Liver (tissue), 9 donors: ENCODE data around the gene RHOXF2. TPM values are rescaled to one million over a fixed set of nuclear protein-coding genes. Genes with fewer than 3 reads are reported as not detected.
"Not testable (repeated sequence)": the region's sequence is repeated elsewhere in the genome, so short reads cannot be mapped to it uniquely, and the experiment has no call there.

Experiments used
- DNase-seq: peaks from one replicate; pipeline ENCODE4 v3.0.0-alpha.2; 2017; ENCODE audit warnings: low spot score
- H3K27ac ChIP-seq, 2 donors: one replicate each; pipeline ENCODE4 v1.7.0; 2013; ENCODE audit warnings: inconsistent platforms in 2 of 2, low read length in 2 of 2, control low read depth in 1 of 2, low read depth in 1 of 2, mild to moderate bottlenecking in 1 of 2
- H3K27me3 ChIP-seq, 4 donors: one replicate each; pipeline versions ENCODE4 v1.6.1 to v1.7.0; 2013; ENCODE audit warnings: low read length in 3 of 4, inconsistent platforms in 1 of 4, mild to moderate bottlenecking in 1 of 4, moderate library complexity in 1 of 4; ENCODE audit not compliant: control insufficient read depth in 4 of 4, insufficient read depth in 4 of 4
- H3K36me3 ChIP-seq, 4 donors: one replicate each; pipeline versions ENCODE4 v1.6.1 to v1.7.0; 2013; ENCODE audit warnings: low read length in 3 of 4, mild to moderate bottlenecking in 3 of 4, low read depth in 1 of 4, moderate library complexity in 1 of 4; ENCODE audit not compliant: control insufficient read depth in 4 of 4, insufficient read depth in 3 of 4
- H3K4me1 ChIP-seq, 4 donors: one replicate each; pipeline versions ENCODE4 v1.6.1 to v1.7.0; 2013; ENCODE audit warnings: low read length in 3 of 4, mild to moderate bottlenecking in 3 of 4, moderate library complexity in 1 of 4; ENCODE audit not compliant: control insufficient read depth in 4 of 4, insufficient read depth in 4 of 4
- H3K4me3 ChIP-seq, 3 donors: one replicate each; pipeline versions ENCODE4 v1.6.1 to v1.7.0; 2013; ENCODE audit warnings: low read length in 3 of 3, control low read depth in 1 of 3, low read depth in 1 of 3, mild to moderate bottlenecking in 1 of 3
- H3K9ac ChIP-seq, 2 donors: one replicate each; pipeline ENCODE4 v1.7.0; 2013; ENCODE audit warnings: low read length in 2 of 2, mild to moderate bottlenecking in 2 of 2, moderate library complexity in 2 of 2, control low read depth in 1 of 2, low read depth in 1 of 2
- H3K9me3 ChIP-seq, 4 donors: one replicate each; pipeline versions ENCODE4 v1.6.1 to v1.7.0; 2013; ENCODE audit warnings: low read length in 3 of 4; ENCODE audit not compliant: control insufficient read depth in 4 of 4
- EGR1 ChIP-seq, 2 donors: IDR thresholded peaks; 2 replicates each; pipeline ENCODE4 v1.6.1; 2016 to 2018; ENCODE audit warnings: antibody characterized with exemption in 2 of 2, low read depth in 2 of 2
- FOXA2 ChIP-seq: IDR thresholded peaks from 2 replicates; pipeline ENCODE4 v1.6.1; 2016; ENCODE audit warnings: antibody characterized with exemption
- GABPA ChIP-seq, 2 donors: IDR thresholded peaks in 1 of 2; conservative IDR thresholded peaks in 1 of 2; 2 replicates each; pipeline ENCODE4 v1.6.1; 2016; ENCODE audit warnings: antibody characterized with exemption in 2 of 2, mild to moderate bottlenecking in 1 of 2, moderate library complexity in 1 of 2
- HNF4A ChIP-seq, 2 donors: conservative IDR thresholded peaks; 2 replicates each; pipeline ENCODE4 v1.6.1; 2016; ENCODE audit warnings: antibody characterized with exemption in 2 of 2, mild to moderate bottlenecking in 2 of 2
- HNF4G ChIP-seq: IDR thresholded peaks from 2 replicates; pipeline ENCODE4 v1.6.1; 2016; ENCODE audit warnings: antibody characterized with exemption
- JUND ChIP-seq, 2 donors: IDR thresholded peaks; 2 replicates each; pipeline ENCODE4 v1.6.1; 2016; ENCODE audit warnings: antibody characterized with exemption in 2 of 2
- NR2F2 ChIP-seq: IDR thresholded peaks from 2 replicates; pipeline ENCODE4 v1.6.1; 2016; ENCODE audit warnings: antibody characterized with exemption
- RAD21 ChIP-seq, 2 donors: IDR thresholded peaks; 2 replicates each; pipeline ENCODE4 v1.6.1; 2016; ENCODE audit warnings: antibody characterized with exemption in 2 of 2, mild to moderate bottlenecking in 2 of 2
- RXRA ChIP-seq, 2 donors: IDR thresholded peaks; 2 replicates each; pipeline ENCODE4 v1.6.1; 2017 to 2018; ENCODE audit warnings: antibody characterized with exemption in 2 of 2, mild to moderate bottlenecking in 1 of 2
- SP1 ChIP-seq: IDR thresholded peaks from 2 replicates; pipeline ENCODE4 v1.6.1; 2018; ENCODE audit warnings: antibody characterized with exemption, mild to moderate bottlenecking
- YY1 ChIP-seq: IDR thresholded peaks from 2 replicates; pipeline ENCODE4 v1.6.1; 2016; ENCODE audit warnings: antibody characterized with exemption, mild to moderate bottlenecking
- WGBS: extraction: QIAGEN DNeasy Blood & Tissue Kit; methylation state at CpG from one replicate; pipeline ENCODE4 v1.1.7; 2013; 5-methylcytosine and 5-hydroxymethylcytosine counted together
- polyA plus RNA-seq, 2 donors: library from polyadenylated mRNA; stranded (reverse) in 1 of 2; unstranded in 1 of 2; fragments of 200-250 nt in 1 of 2; fragments of >200 nt in 1 of 2; fragmentation: Nextera tagmentation in 1 of 2; extraction: Ambion mirVana in 1 of 2; gene quantifications; one replicate each; pipeline versions ENCODE4 v1.2.1 to v1.2.3, GENCODE V29; 2013 to 2015
- total RNA-seq, 2 donors: library from RNA; depleted of rRNA; stranded (reverse); fragments of >200 nt; gene quantifications; one replicate each; pipeline ENCODE4 v1.2.3, GENCODE V29; 2014
- TF ChIP-seq, protein P1 (sequence below): fragments of 150-350 bp; IDR thresholded peaks from 2 replicates; pipeline ENCODE4 v1.5.1; 2017; ENCODE audit warnings: improper control_type of control experiment, low read depth, low read length; ENCODE audit not compliant: missing input control
- TF ChIP-seq, protein P2 (sequence below): IDR thresholded peaks from 2 replicates; pipeline ENCODE4 v1.6.1; 2016; ENCODE audit warnings: antibody characterized with exemption
- TF ChIP-seq, protein P3 (sequence below): IDR thresholded peaks from 2 replicates; pipeline ENCODE4 v1.6.1; 2016; ENCODE audit warnings: antibody characterized with exemption
- TF ChIP-seq, protein P4 (sequence below): IDR thresholded peaks from 2 replicates; pipeline ENCODE4 v1.6.1; 2016; ENCODE audit warnings: antibody characterized with exemption
- donor health status: healthy.
- donor health status: healthy.
- donor health status: healthy.
- donor health status: healthy.
- donor health status: healthy.

RHOXF2 gene
- total and polyA plus RNA-seq, 4 donors = not detected

DNA sequence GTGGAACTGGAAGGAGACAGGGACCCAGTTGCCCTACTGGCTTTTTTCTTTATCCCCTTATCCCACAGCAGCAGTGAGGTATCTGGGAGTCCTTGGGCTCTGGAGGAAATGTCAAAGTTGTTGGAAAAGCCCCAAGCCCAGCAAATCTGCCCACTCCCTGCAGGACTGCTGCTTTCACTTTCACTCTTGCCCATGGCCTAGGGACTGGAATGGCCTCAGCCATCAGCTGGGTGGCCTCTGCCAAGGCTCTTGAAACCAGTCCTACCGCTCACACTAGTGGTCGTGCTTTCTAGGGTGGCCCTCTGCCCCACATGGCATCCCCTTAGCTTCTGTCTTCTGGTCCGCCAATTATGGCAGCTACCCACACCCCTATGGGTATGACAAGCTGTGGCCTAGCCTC, 33.0 kb upstream of the RHOXF2 start:
- H3K9ac ChIP-seq = no peak overlapping the region
- no peaks in the 10 kb centered on the region for H3K36me3 ChIP-seq
- H3K4me3 ChIP-seq = peak overlapping the region in 1 of 3 donors; percentile 23
- H3K27ac ChIP-seq = no peak overlapping the region
- no peak for TF ChIP-seq RXRA (IDR thresholded peaks at IDR 0.05)
- no peak for TF ChIP-seq EGR1 (IDR thresholded peaks at IDR 0.05; ENCODE audit: low read depth in 2 of 2)
- TF ChIP-seq RAD21 (IDR thresholded peaks at IDR 0.05) = no peak
- TF ChIP-seq, protein P1, sequence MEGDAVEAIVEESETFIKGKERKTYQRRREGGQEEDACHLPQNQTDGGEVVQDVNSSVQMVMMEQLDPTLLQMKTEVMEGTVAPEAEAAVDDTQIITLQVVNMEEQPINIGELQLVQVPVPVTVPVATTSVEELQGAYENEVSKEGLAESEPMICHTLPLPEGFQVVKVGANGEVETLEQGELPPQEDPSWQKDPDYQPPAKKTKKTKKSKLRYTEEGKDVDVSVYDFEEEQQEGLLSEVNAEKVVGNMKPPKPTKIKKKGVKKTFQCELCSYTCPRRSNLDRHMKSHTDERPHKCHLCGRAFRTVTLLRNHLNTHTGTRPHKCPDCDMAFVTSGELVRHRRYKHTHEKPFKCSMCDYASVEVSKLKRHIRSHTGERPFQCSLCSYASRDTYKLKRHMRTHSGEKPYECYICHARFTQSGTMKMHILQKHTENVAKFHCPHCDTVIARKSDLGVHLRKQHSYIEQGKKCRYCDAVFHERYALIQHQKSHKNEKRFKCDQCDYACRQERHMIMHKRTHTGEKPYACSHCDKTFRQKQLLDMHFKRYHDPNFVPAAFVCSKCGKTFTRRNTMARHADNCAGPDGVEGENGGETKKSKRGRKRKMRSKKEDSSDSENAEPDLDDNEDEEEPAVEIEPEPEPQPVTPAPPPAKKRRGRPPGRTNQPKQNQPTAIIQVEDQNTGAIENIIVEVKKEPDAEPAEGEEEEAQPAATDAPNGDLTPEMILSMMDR = no peak
- no peak for TF ChIP-seq FOXA2
- TF ChIP-seq, protein P2, sequence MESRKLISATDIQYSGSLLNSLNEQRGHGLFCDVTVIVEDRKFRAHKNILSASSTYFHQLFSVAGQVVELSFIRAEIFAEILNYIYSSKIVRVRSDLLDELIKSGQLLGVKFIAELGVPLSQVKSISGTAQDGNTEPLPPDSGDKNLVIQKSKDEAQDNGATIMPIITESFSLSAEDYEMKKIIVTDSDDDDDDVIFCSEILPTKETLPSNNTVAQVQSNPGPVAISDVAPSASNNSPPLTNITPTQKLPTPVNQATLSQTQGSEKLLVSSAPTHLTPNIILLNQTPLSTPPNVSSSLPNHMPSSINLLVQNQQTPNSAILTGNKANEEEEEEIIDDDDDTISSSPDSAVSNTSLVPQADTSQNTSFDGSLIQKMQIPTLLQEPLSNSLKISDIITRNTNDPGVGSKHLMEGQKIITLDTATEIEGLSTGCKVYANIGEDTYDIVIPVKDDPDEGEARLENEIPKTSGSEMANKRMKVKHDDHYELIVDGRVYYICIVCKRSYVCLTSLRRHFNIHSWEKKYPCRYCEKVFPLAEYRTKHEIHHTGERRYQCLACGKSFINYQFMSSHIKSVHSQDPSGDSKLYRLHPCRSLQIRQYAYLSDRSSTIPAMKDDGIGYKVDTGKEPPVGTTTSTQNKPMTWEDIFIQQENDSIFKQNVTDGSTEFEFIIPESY = no peak
- TF ChIP-seq, protein P3, sequence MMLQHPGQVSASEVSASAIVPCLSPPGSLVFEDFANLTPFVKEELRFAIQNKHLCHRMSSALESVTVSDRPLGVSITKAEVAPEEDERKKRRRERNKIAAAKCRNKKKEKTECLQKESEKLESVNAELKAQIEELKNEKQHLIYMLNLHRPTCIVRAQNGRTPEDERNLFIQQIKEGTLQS = no peak
- TF ChIP-seq JUND (IDR thresholded peaks at IDR 0.05) = no peak
- TF ChIP-seq NR2F2 = no peak
- TF ChIP-seq, protein P4, sequence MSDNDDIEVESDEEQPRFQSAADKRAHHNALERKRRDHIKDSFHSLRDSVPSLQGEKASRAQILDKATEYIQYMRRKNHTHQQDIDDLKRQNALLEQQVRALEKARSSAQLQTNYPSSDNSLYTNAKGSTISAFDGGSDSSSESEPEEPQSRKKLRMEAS = no peak
- TF ChIP-seq HNF4A (conservative IDR thresholded peaks at IDR 0.05) = no peak
- peaks cover 0 to 2% (median 0%) of the 10 kb centered on the region in 4 donors for H3K27me3 ChIP-seq
- H3K4me1 ChIP-seq = no peaks in the 10 kb centered on the region
- H3K9me3 ChIP-seq = no peaks in the 10 kb centered on the region
- no peak for DNase-seq
- WGBS = 82% methylated on average over 3 of the region's 3 CpGs

DNA sequence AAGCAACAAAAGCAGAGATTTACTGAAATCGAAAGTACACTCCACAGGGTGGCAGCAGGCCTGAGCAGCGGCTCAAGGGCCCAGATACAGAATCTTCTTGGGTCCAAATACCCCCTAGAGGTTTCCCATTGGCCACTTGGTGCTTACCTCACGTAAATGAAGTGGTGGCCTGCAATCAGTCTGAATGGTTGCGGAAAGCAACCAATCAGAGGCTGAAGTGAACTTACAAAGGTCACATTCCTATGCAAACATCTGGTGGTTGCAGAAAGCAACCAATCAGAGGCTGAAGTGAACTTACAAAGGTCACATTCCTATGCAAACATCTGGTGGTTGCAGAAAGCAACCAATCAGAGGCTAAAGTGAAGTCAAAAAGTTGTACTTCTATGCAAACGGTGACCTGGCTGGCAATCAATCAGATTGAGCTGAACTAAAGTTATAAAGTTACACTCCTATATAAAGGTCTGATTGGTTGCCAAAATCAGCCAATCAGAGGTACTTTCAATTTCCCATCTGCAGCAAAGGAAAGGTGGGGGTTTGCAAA, 30.0 kb upstream of the RHOXF2 start:
- DNase-seq, H3K9ac ChIP-seq, H3K4me1 ChIP-seq, H3K27me3 ChIP-seq, H3K9me3 ChIP-seq, H3K4me3 ChIP-seq, H3K27ac ChIP-seq, H3K36me3 ChIP-seq: not testable (repeated sequence)
- 91% methylated on average over 5 of the region's 5 CpGs for WGBS

DNA sequence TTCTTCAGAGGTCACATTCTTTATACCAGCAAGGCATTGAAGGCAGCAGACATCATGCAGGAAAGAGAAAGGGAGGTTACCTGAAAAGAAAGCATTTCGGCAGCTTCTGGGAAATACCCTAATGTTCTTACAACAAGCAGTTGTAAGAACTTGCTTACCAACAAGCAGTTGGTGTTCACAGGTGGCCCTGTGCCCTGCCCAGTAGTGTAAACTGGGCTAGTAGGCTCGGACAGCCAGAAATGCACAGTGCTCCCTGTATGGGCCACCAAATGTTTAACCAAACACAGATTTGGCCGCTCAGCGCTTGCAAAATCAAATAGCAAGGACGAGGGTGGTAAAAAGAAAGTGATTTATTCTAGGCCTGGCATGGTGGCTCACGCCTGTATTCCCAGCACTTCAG, 22.3 kb upstream of the RHOXF2 start:
- DNase-seq = no peak
- 62% methylated on average over 6 of the region's 6 CpGs for WGBS
- no peaks in the 10 kb centered on the region for H3K9me3 ChIP-seq

More for the DNA sequence above, 22.3 kb upstream of the RHOXF2 start:
- Histone ChIP-seq H3K4me3 (no peak overlapping the region), H3K9ac (no peak overlapping the region), H3K27ac (no peak overlapping the region), H3K36me3 (no peaks in the 10 kb centered on the region), H3K27me3 (no peaks in the 10 kb centered on the region), H3K4me1 (no peaks in the 10 kb centered on the region)
- TF ChIP-seq HNF4G = no peak
- no peak for TF ChIP-seq GABPA (IDR thresholded peaks at IDR 0.05 in 1 of 2, conservative IDR thresholded peaks at IDR 0.05 in 1 of 2)
- TF ChIP-seq HNF4A (conservative IDR thresholded peaks at IDR 0.05) = no peak
- TF ChIP-seq SP1 = no peak
- no peak for TF ChIP-seq YY1
